ENCODE measurements around the gene IGSF8.
"Not testable (repeated sequence)": the region's sequence is repeated elsewhere in the genome, so short reads cannot be mapped to it uniquely, and the experiment has no call there.

IGSF8 gene

GRCh38 chr1:160052936-160053335 lies 45.5 kb downstream of the IGSF8 start:
- no peak overlapping the region for H3K27ac ChIP-seq
- no peaks in the 10 kb centered on the region for H3K79me2 ChIP-seq
- H2AFZ ChIP-seq: no peak overlapping the region
- H3K27me3 ChIP-seq (ENCODE audit: control insufficient read depth, insufficient read depth, low read length): no peaks in the 10 kb centered on the region
- no peak for TF ChIP-seq CTCF (IDR thresholded peaks at IDR 0.05)
- H3K4me1 ChIP-seq: no peaks in the 10 kb centered on the region
- no peaks in the 10 kb centered on the region for H3K9me3 ChIP-seq (ENCODE audit: control insufficient read depth, low read length)
- no peak overlapping the region for H3K4me3 ChIP-seq (ENCODE audit: low read depth, low read length)
- no peak overlapping the region for H3K9ac ChIP-seq
- no peak overlapping the region for H3K4me2 ChIP-seq (ENCODE audit: low read length)
- H3K36me3 ChIP-seq (ENCODE audit: control insufficient read depth, insufficient read depth, low read length): no peaks in the 10 kb centered on the region

- H3K27me3 ChIP-seq (ENCODE audit: control insufficient read depth, insufficient read depth, low read length): no peaks in the 10 kb centered on the region
- no peak overlapping the region for H3K9ac ChIP-seq
- H2AFZ ChIP-seq: no peak overlapping the region
- H3K4me1 ChIP-seq: no peaks in the 10 kb centered on the region
- no peaks in the 10 kb centered on the region for H3K9me3 ChIP-seq (ENCODE audit: control insufficient read depth, low read length)
- no peak overlapping the region for H3K4me3 ChIP-seq (ENCODE audit: low read depth, low read length)
- no peak overlapping the region for H3K27ac ChIP-seq
- no peaks in the 10 kb centered on the region for H3K79me2 ChIP-seq
- no peak for TF ChIP-seq CTCF (IDR thresholded peaks at IDR 0.05)
- no peaks in the 10 kb centered on the region for H3K36me3 ChIP-seq (ENCODE audit: control insufficient read depth, insufficient read depth, low read length)
- H3K4me2 ChIP-seq (ENCODE audit: low read length): no peak overlapping the region
These were observed 47.8 kb downstream of the IGSF8 start for GRCh38 chr1:160050619-160051018.

GRCh38 chr1:160050182-160050581 lies 48.2 kb downstream of the IGSF8 start:
- not testable (repeated sequence) for H3K79me2 ChIP-seq; H3K27ac ChIP-seq; H3K27me3 ChIP-seq (ENCODE audit: control insufficient read depth, insufficient read depth, low read length); H3K4me1 ChIP-seq; H3K4me3 ChIP-seq (ENCODE audit: low read depth, low read length); H3K4me2 ChIP-seq (ENCODE audit: low read length); H3K36me3 ChIP-seq (ENCODE audit: control insufficient read depth, insufficient read depth, low read length); H3K9ac ChIP-seq; H3K9me3 ChIP-seq (ENCODE audit: control insufficient read depth, low read length); H2AFZ ChIP-seq

- no peaks in the 10 kb centered on the region for H3K79me2 ChIP-seq
- no peak overlapping the region for H3K4me3 ChIP-seq (ENCODE audit: low read depth, low read length)
- H3K27me3 ChIP-seq (ENCODE audit: control insufficient read depth, insufficient read depth, low read length): no peaks in the 10 kb centered on the region
- no peak for TF ChIP-seq CTCF (IDR thresholded peaks at IDR 0.05)
- H3K4me2 ChIP-seq (ENCODE audit: low read length): no peak overlapping the region
- H3K9ac ChIP-seq: no peak overlapping the region
- no peaks in the 10 kb centered on the region for H3K4me1 ChIP-seq
- no peaks in the 10 kb centered on the region for H3K36me3 ChIP-seq (ENCODE audit: control insufficient read depth, insufficient read depth, low read length)
- no peak overlapping the region for H2AFZ ChIP-seq
- no peak overlapping the region for H3K27ac ChIP-seq
- no peaks in the 10 kb centered on the region for H3K9me3 ChIP-seq (ENCODE audit: control insufficient read depth, low read length)
These were observed 49.3 kb downstream of the IGSF8 start for GRCh38 chr1:160049101-160049500.

- Histone ChIP-seq H3K27ac (no peak overlapping the region), H3K4me1 (no peaks in the 10 kb centered on the region), H2AFZ (no peak overlapping the region), H3K79me2 (no peaks in the 10 kb centered on the region), H3K4me3 (ENCODE audit: low read depth, low read length) (no peak overlapping the region), H3K27me3 (ENCODE audit: control insufficient read depth, insufficient read depth, low read length) (no peaks in the 10 kb centered on the region), H3K4me2 (ENCODE audit: low read length) (no peak overlapping the region), H3K36me3 (ENCODE audit: control insufficient read depth, insufficient read depth, low read length) (no peaks in the 10 kb centered on the region), H3K9me3 (ENCODE audit: control insufficient read depth, low read length) (no peaks in the 10 kb centered on the region), H3K9ac (no peak overlapping the region)
- TF ChIP-seq CTCF (IDR thresholded peaks at IDR 0.05): no peak
These were observed 50.1 kb downstream of the IGSF8 start for GRCh38 chr1:160048335-160048734.
